HEK293T (cell line): ENCODE measurements around the gene TIMM29.

Source experiments
- CTCF ChIA-PET: fragments of 350-600 bp; formaldehyde crosslinking; extraction: SDS; loops from one replicate; lab custom pipeline; 2021; ENCODE audit warnings: antibody characterized with exemption, inconsistent platforms; lab: Yijun Ruan, JAX
- POLR2A ChIA-PET: fragments of 350-600 bp; formaldehyde crosslinking; extraction: SDS; loops from one replicate; lab custom pipeline; 2020; ENCODE audit warnings: antibody characterized with exemption, inconsistent platforms; lab: Yijun Ruan, JAX
- DNase-seq: peaks from one replicate; pipeline ENCODE4 v3.0.0; 2012; ENCODE audit warnings: mixed read lengths; ENCODE audit errors: extremely low spot score
- ARNT ChIP-seq: fragments of 450-650 bp; IDR thresholded peaks from 2 replicates; pipeline ENCODE4 v1.6.1; 2017; ENCODE audit warnings: mild to moderate bottlenecking
- BHLHE40 ChIP-seq: fragments of 450-650 bp; IDR thresholded peaks from 2 replicates; pipeline ENCODE4 v1.6.1; 2016; ENCODE audit warnings: mild to moderate bottlenecking, moderate library complexity, borderline replicate concordance
- CTBP1 ChIP-seq: fragments of 450-650 bp; IDR thresholded peaks from 2 replicates; pipeline ENCODE4 v1.6.1; 2016; ENCODE audit warnings: borderline replicate concordance
- ELF4 ChIP-seq: fragments of 450-650 bp; IDR thresholded peaks from 2 replicates; pipeline ENCODE4 v1.6.1; 2017; ENCODE audit warnings: antibody characterized with exemption
- FOXA1 ChIP-seq: fragments of 450-650 bp; IDR thresholded peaks from 2 replicates; pipeline ENCODE4 v1.6.1; 2016; ENCODE audit warnings: mild to moderate bottlenecking
- FOXK2 ChIP-seq: fragments of 450-650 bp; IDR thresholded peaks from 2 replicates; pipeline ENCODE4 v1.6.1; 2016; ENCODE audit warnings: mild to moderate bottlenecking
- FOXM1 ChIP-seq: fragments of 450-650 bp; IDR thresholded peaks from 2 replicates; pipeline ENCODE4 v1.6.1; 2017; ENCODE audit warnings: mild to moderate bottlenecking, borderline replicate concordance
- HDGF ChIP-seq: fragments of 450-650 bp; IDR thresholded peaks from 2 replicates; pipeline ENCODE4 v1.6.1; 2017; ENCODE audit warnings: antibody characterized with exemption, borderline replicate concordance
- L3MBTL2 ChIP-seq: fragments of 450-650 bp; conservative IDR thresholded peaks from 2 replicates; pipeline ENCODE4 v1.6.1; 2016; ENCODE audit warnings: mild to moderate bottlenecking
- LEF1 ChIP-seq: fragments of 450-650 bp; IDR thresholded peaks from 2 replicates; pipeline ENCODE4 v1.6.1; 2017; ENCODE audit warnings: mild to moderate bottlenecking, borderline replicate concordance
- NFRKB ChIP-seq: fragments of 450-650 bp; IDR thresholded peaks from 2 replicates; pipeline ENCODE4 v1.6.1; 2016; ENCODE audit warnings: mild to moderate bottlenecking, moderate library complexity
- SP1 ChIP-seq: fragments of 450-650 bp; IDR thresholded peaks from 2 replicates; pipeline ENCODE4 v1.6.1; 2017
- SUZ12 ChIP-seq: fragments of 450-650 bp; IDR thresholded peaks from 2 replicates; pipeline ENCODE4 v1.6.1; 2016; ENCODE audit warnings: mild to moderate bottlenecking
- TARDBP ChIP-seq: fragments of 450-650 bp; IDR thresholded peaks from 2 replicates; pipeline ENCODE4 v1.6.1; 2016
- ZNF384 ChIP-seq: fragments of 450-650 bp; IDR thresholded peaks from 2 replicates; pipeline ENCODE4 v1.6.1; 2016
- TF ChIP-seq, protein P1 (sequence below): fragments of 450-650 bp; IDR thresholded peaks from 2 replicates; pipeline ENCODE4 v1.6.1; 2016

TIMM29 gene

DNA sequence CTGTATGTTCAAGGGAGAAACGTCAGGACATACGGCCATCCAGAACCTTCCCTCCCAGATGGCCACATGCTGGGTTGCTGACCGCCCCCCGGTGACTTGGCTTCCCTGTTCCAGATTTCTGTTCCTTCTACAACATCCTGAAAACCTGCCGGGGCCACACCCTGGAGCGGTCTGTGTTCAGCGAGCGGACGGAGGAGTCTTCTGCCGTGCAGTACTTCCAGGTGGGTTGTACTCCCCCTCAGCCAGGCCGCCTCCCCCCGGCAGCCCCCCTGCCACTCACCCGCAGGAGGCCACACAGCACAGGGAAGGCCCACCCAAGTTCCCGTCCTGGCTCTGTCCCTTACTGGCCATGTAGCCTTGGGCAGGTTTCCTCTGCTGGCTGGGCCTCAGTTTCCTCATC, 20.7 kb upstream of the TIMM29 start:
- no peak for TF ChIP-seq ELF4
- TF ChIP-seq HDGF: no peak
- TF ChIP-seq, protein P1, sequence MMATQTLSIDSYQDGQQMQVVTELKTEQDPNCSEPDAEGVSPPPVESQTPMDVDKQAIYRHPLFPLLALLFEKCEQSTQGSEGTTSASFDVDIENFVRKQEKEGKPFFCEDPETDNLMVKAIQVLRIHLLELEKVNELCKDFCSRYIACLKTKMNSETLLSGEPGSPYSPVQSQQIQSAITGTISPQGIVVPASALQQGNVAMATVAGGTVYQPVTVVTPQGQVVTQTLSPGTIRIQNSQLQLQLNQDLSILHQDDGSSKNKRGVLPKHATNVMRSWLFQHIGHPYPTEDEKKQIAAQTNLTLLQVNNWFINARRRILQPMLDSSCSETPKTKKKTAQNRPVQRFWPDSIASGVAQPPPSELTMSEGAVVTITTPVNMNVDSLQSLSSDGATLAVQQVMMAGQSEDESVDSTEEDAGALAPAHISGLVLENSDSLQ: no peak
- TF ChIP-seq TARDBP: no peak
- TF ChIP-seq FOXA1: no peak
- no peak for TF ChIP-seq SP1
- TF ChIP-seq BHLHE40: no peak
- no peak for TF ChIP-seq LEF1
- no peak for TF ChIP-seq NFRKB
- no peak for TF ChIP-seq FOXK2
- TF ChIP-seq ZNF384: no peak
- no peak for TF ChIP-seq ARNT
- TF ChIP-seq SUZ12: no peak
- no peak for TF ChIP-seq CTBP1
- TF ChIP-seq L3MBTL2: no peak
- TF ChIP-seq FOXM1: no peak
- POLR2A ChIA-PET: no interaction called here
- no peak for DNase-seq
- CTCF ChIA-PET: no interaction called here

- POLR2A ChIA-PET: no interaction called here
- CTCF ChIA-PET: interaction anchor here (1.2 kb wide), 1 partner anchor 44 kb away, joined by 3 read pairs; no protein-coding TSS in a partner anchor
- DNase-seq: no peak
- TF ChIP-seq, protein P1: no peak
- no peak for TF ChIP-seq FOXM1
- TF ChIP-seq FOXK2: no peak
- no peak for TF ChIP-seq ELF4
- no peak for TF ChIP-seq CTBP1
- no peak for TF ChIP-seq L3MBTL2
- TF ChIP-seq LEF1: no peak
- TF ChIP-seq HDGF: no peak
- TF ChIP-seq NFRKB: no peak
- TF ChIP-seq ARNT: no peak
- TF ChIP-seq BHLHE40: no peak
- no peak for TF ChIP-seq ZNF384
- no peak for TF ChIP-seq SUZ12
- TF ChIP-seq SP1: no peak
- no peak for TF ChIP-seq FOXA1
These were observed 20.1 kb upstream of the TIMM29 start for GRCh38 chr19:10908380-10908960.

GRCh38 chr19:10911579-10912363, 16.8 kb upstream of the TIMM29 start:
- DNase-seq: no peak
- POLR2A ChIA-PET: no interaction called here
- no peak for TF ChIP-seq ARNT
- no peak for TF ChIP-seq BHLHE40
- TF ChIP-seq FOXK2: no peak
- no peak for TF ChIP-seq CTBP1
- TF ChIP-seq ZNF384: no peak
- no peak for TF ChIP-seq ELF4
- CTCF ChIA-PET: no interaction called here

DNA sequence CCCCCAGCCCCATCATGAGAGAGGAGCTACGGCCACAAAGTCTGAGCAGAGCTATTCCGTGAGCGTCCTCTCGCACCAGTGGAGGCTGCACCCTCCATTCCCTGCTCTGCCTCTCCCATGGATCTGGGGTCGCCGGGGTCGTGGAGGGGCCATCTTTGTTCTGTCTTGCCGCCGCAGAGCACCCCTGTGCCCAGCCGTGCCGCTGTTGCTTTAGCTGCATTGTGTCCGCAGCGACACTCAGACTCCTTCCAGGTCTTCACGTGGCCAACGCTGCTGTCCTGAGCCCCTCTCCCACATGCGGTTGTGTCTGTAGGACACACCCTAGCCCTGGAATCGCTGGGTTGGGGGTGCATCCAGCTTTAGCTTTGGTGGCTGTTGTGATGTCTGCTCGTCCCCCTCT, 16.0 kb upstream of the TIMM29 start:
- ChIA-PET POLR2A (no interaction called here), CTCF (interaction anchor here (0.9 kb wide), 1 partner anchor 24 kb away, joined by 3 read pairs; no protein-coding TSS in a partner anchor)
- TF ChIP-seq NFRKB: no peak
- no peak for TF ChIP-seq CTBP1
- no peak for TF ChIP-seq FOXM1
- no peak for TF ChIP-seq SP1
- TF ChIP-seq, protein P1: no peak
- no peak for TF ChIP-seq SUZ12
- no peak for TF ChIP-seq FOXK2
- TF ChIP-seq LEF1: no peak
- TF ChIP-seq ZNF384: no peak
- no peak for DNase-seq

GRCh38 chr19:10913716-10914340, 14.8 kb upstream of the TIMM29 start:
- DNase-seq: no peak
- ChIA-PET POLR2A (no interaction called here), CTCF (no interaction called here)
- TF ChIP-seq NFRKB: no peak
- TF ChIP-seq BHLHE40: no peak
- TF ChIP-seq ELF4: no peak
- no peak for TF ChIP-seq FOXK2
- TF ChIP-seq, protein P1: no peak
- no peak for TF ChIP-seq SUZ12
- TF ChIP-seq ZNF384: no peak
- TF ChIP-seq FOXM1: no peak
